HepG2 (cell line): ENCODE measurements around the gene DENND5A. TPM values are rescaled to one million over a fixed set of nuclear protein-coding genes. Genes with fewer than 3 reads are reported as not detected.

Experiments
- ATAC-seq: fragments of 200-7000 bp; cut with Tn5 transposase; 3 replicates; pipeline ENCODE4 v1.9.1; 2020; ENCODE audit warnings: mild to moderate bottlenecking, moderate library complexity
- BruUV-seq: library from RNA; stranded (reverse); fragments of 400-500 nt; replicated peaks from 2 replicates; lab custom pipeline; 2021; lab: Mats Ljungman, UMichigan
- CTCF ChIA-PET: fragments of 300-600 bp; formaldehyde crosslinking; extraction: SDS; loops from one replicate; lab custom pipeline; 2021; ENCODE audit warnings: low total read pairs, inconsistent platforms, low intra/inter-chr PET ratio; lab: Yijun Ruan, JAX
- POLR2A ChIA-PET: fragments of 350-600 bp; sonication (Branson Sonifier 250); formaldehyde crosslinking; loops from one replicate; lab custom pipeline; 2020; ENCODE audit warnings: antibody characterized with exemption, inconsistent platforms; lab: Yijun Ruan, JAX
- DNase-seq: peaks from one replicate; pipeline ENCODE4 v3.0.0-alpha.2; 2015; ENCODE audit warnings: low spot score
- FAIRE-seq: peaks from 3 replicates; lab custom pipeline; 2011; peaks lifted over from hg19 to GRCh38; lab: Jason Lieb, UNC
- H2AFZ ChIP-seq: one replicate; pipeline ENCODE4 v1.6.1; 2011; ENCODE audit warnings: low read length, inconsistent platforms
- H3K27ac ChIP-seq: fragments of 300-600 bp; 3 replicates; pipeline ENCODE4 v1.8.0; 2011; ENCODE audit warnings: mixed run types, mild to moderate bottlenecking, mixed read lengths, low read length, inconsistent platforms; ENCODE audit not compliant: insufficient read depth; ENCODE audit errors: extremely low read length
- H3K27me3 ChIP-seq, 2 experiments: fragments of 200-600 bp in 1 of 2; 2 replicates in 1 of 2; 3 replicates in 1 of 2; pipeline versions ENCODE4 v1.6.0 to v1.8.0; 2011; ENCODE audit warnings: low read length in 2 of 2, mild to moderate bottlenecking in 2 of 2, moderate library complexity in 2 of 2, inconsistent platforms in 1 of 2; ENCODE audit not compliant: insufficient read depth in 2 of 2, control insufficient read depth in 1 of 2
- H3K36me3 ChIP-seq, 2 experiments: fragments of 200-600 bp in 1 of 2; replicated peaks in 1 of 2; 2 replicates in 1 of 2; 3 replicates in 1 of 2; pipeline versions ENCODE4 v1.5.1 to v1.8.0; 2011; ENCODE audit warnings: low read length in 2 of 2, inconsistent platforms in 1 of 2; ENCODE audit not compliant: insufficient read depth in 2 of 2, control insufficient read depth in 1 of 2
- H3K4me1 ChIP-seq: 2 replicates; pipeline ENCODE4 v1.5.1; 2012; ENCODE audit warnings: low read length, inconsistent platforms; ENCODE audit not compliant: insufficient read depth
- H3K4me2 ChIP-seq: 2 replicates; pipeline ENCODE4 v1.6.0; 2011; ENCODE audit warnings: low read depth, low read length, inconsistent platforms
- H3K4me3 ChIP-seq, 3 experiments: fragments of 200-600 bp in 1 of 3; sonication (generic), shearing (Covaris generic) in 1 of 3; replicated peaks in 1 of 3; 2 replicates each; pipeline ENCODE4 v1.5.1; 2011 to 2016; ENCODE audit warnings: low read length in 3 of 3, inconsistent platforms in 2 of 3, low read depth in 2 of 3, mild to moderate bottlenecking in 2 of 3, control low read depth in 1 of 3, mixed read lengths in 1 of 3; ENCODE audit not compliant: insufficient read depth in 1 of 3
- H3K79me2 ChIP-seq: one replicate; pipeline ENCODE4 v1.6.1; 2011; ENCODE audit warnings: low read length, inconsistent platforms; ENCODE audit not compliant: insufficient read depth
- H3K9ac ChIP-seq: 2 replicates; pipeline ENCODE4 v1.6.0; 2011; ENCODE audit warnings: mild to moderate bottlenecking, low read depth, low read length, inconsistent platforms; ENCODE audit not compliant: insufficient read depth
- H3K9me3 ChIP-seq: 2 replicates; pipeline ENCODE4 v1.5.1; 2012; ENCODE audit warnings: mild to moderate bottlenecking, low read length
- H4K20me1 ChIP-seq: 2 replicates; pipeline ENCODE4 v1.6.0; 2011; ENCODE audit warnings: inconsistent platforms, mild to moderate bottlenecking, low read length, moderate library complexity; ENCODE audit not compliant: insufficient read depth
- in situ Hi-C: cut with HindIII; loops from 2 replicates; pipeline ENCODE4 v1.10.0; 2017; ENCODE audit warnings: low pct_unique_long_range_greater_than_20kb; ENCODE audit not compliant: extremely low pct_ligation_motif_present
- intact Hi-C: fragments of 100-400 bp; cut with micrococcal nuclease; formaldehyde crosslinking; loops from one replicate; pipeline ENCODE4 v1.10.0; 2022; ENCODE audit not compliant: unreplicated experiment
- polyA plus RNA-seq, 8 experiments: library from polyadenylated mRNA; depleted of rRNA in 3 of 8; stranded (reverse) in 7 of 8; unstranded in 1 of 8; fragments of >200 nt; fragmentation: Illumina TruSeq in 4 of 8; extraction: Trizol in 4 of 8; gene quantifications; 2 replicates each; pipeline versions ENCODE4 v1.2.1 to v1.2.3, GENCODE V29; 2011 to 2016; ENCODE audit warnings: low read depth in 4 of 8, missing spikeins in 1 of 8, mixed read lengths in 1 of 8; ENCODE audit not compliant: insufficient read depth in 1 of 8
- total RNA-seq, 5 experiments: library from RNA; depleted of rRNA; stranded (reverse); fragments of >200 nt; fragmentation: Illumina TruSeq; extraction: Trizol; gene quantifications; 2 replicates each; pipeline ENCODE4 v1.2.3, GENCODE V29; 2016; ENCODE audit warnings: low read depth in 1 of 5
- TF ChIP-seq, protein P1 (sequence below): sonication (generic); formaldehyde crosslinking; IDR thresholded peaks from 2 replicates; pipeline ENCODE4 v1.8.0; 2022; ENCODE audit warnings: missing genetic modification reagents, mild to moderate bottlenecking, moderate library complexity, borderline replicate concordance
- TF ChIP-seq, protein P2 (sequence below): sonication (generic); formaldehyde crosslinking; IDR thresholded peaks from 2 replicates; pipeline ENCODE4 v1.9.0; 2021; ENCODE audit warnings: mild to moderate bottlenecking, missing genetic modification reagents
- TF ChIP-seq, protein P3 (sequence below): IDR thresholded peaks from 2 replicates; pipeline ENCODE4 v1.6.1; 2018; ENCODE audit warnings: missing genetic modification reagents
- TF ChIP-seq, protein P4 (sequence below): sonication (generic); formaldehyde crosslinking; IDR thresholded peaks from 2 replicates; pipeline ENCODE4 v1.4.0; 2020; ENCODE audit warnings: missing genetic modification reagents, borderline replicate concordance

DENND5A gene
- total and polyA plus RNA-seq, 2 of the 13 experiments (the other 11 are each of a cell fraction or from before 2014, with no cell fraction given), result 63.3 to 145 TPM

DNA sequence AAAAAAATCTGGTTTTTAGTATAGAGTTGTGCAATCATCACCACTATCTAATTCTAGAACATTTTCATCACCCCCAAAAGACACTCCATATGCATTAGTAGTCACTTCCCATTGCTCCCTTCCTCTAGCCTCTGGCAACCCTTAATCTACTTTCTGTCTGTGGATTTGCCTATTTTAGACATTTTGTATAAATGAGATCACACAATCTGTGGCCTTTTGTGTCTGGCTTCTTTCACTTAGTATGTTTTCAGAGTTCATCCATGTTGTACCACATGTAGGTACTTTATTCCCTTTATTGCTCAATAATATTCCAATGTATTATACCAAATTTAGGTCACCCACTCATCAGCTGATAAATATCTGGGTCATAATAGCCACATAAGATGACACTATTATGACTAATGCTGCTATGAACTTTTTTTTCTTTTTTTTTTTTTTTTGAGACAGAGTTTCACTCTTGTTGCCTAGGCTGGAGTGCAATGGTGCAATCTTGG lies 106.2 kb downstream of the DENND5A start:
- no peaks in the 10 kb centered on the region for H4K20me1 ChIP-seq
- CTCF ChIA-PET, result no interaction called here
- ATAC-seq (no peak), DNase-seq (no peak), FAIRE-seq (no peak)
- H3K27me3 ChIP-seq, result no peaks in the 10 kb centered on the region
- no TSS peak for BruUV-seq
- no peaks in the 10 kb centered on the region for H3K79me2 ChIP-seq
- no peak overlapping the region for H3K27ac ChIP-seq
- no peak overlapping the region for H3K4me2 ChIP-seq
- no peaks in the 10 kb centered on the region for H3K4me1 ChIP-seq
- intact Hi-C loops, result no loop called here
- POLR2A ChIA-PET, result no interaction called here
- no peak overlapping the region for H3K9ac ChIP-seq
- no peaks in the 10 kb centered on the region for H3K9me3 ChIP-seq
- H2AFZ ChIP-seq, result no peak overlapping the region
- H3K36me3 ChIP-seq, result peaks cover 11 to 50% of the 10 kb centered on the region in 2 experiments
- no peak overlapping the region for H3K4me3 ChIP-seq
- in situ Hi-C loops, result loop anchor here (25.0 kb wide), 1 partner anchor 328 kb away; no protein-coding TSS in a partner anchor
- TF ChIP-seq, protein P1, sequence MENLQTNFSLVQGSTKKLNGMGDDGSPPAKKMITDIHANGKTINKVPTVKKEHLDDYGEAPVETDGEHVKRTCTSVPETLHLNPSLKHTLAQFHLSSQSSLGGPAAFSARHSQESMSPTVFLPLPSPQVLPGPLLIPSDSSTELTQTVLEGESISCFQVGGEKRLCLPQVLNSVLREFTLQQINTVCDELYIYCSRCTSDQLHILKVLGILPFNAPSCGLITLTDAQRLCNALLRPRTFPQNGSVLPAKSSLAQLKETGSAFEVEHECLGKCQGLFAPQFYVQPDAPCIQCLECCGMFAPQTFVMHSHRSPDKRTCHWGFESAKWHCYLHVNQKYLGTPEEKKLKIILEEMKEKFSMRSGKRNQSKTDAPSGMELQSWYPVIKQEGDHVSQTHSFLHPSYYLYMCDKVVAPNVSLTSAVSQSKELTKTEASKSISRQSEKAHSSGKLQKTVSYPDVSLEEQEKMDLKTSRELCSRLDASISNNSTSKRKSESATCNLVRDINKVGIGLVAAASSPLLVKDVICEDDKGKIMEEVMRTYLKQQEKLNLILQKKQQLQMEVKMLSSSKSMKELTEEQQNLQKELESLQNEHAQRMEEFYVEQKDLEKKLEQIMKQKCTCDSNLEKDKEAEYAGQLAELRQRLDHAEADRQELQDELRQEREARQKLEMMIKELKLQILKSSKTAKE, result no peak
- TF ChIP-seq, protein P2, sequence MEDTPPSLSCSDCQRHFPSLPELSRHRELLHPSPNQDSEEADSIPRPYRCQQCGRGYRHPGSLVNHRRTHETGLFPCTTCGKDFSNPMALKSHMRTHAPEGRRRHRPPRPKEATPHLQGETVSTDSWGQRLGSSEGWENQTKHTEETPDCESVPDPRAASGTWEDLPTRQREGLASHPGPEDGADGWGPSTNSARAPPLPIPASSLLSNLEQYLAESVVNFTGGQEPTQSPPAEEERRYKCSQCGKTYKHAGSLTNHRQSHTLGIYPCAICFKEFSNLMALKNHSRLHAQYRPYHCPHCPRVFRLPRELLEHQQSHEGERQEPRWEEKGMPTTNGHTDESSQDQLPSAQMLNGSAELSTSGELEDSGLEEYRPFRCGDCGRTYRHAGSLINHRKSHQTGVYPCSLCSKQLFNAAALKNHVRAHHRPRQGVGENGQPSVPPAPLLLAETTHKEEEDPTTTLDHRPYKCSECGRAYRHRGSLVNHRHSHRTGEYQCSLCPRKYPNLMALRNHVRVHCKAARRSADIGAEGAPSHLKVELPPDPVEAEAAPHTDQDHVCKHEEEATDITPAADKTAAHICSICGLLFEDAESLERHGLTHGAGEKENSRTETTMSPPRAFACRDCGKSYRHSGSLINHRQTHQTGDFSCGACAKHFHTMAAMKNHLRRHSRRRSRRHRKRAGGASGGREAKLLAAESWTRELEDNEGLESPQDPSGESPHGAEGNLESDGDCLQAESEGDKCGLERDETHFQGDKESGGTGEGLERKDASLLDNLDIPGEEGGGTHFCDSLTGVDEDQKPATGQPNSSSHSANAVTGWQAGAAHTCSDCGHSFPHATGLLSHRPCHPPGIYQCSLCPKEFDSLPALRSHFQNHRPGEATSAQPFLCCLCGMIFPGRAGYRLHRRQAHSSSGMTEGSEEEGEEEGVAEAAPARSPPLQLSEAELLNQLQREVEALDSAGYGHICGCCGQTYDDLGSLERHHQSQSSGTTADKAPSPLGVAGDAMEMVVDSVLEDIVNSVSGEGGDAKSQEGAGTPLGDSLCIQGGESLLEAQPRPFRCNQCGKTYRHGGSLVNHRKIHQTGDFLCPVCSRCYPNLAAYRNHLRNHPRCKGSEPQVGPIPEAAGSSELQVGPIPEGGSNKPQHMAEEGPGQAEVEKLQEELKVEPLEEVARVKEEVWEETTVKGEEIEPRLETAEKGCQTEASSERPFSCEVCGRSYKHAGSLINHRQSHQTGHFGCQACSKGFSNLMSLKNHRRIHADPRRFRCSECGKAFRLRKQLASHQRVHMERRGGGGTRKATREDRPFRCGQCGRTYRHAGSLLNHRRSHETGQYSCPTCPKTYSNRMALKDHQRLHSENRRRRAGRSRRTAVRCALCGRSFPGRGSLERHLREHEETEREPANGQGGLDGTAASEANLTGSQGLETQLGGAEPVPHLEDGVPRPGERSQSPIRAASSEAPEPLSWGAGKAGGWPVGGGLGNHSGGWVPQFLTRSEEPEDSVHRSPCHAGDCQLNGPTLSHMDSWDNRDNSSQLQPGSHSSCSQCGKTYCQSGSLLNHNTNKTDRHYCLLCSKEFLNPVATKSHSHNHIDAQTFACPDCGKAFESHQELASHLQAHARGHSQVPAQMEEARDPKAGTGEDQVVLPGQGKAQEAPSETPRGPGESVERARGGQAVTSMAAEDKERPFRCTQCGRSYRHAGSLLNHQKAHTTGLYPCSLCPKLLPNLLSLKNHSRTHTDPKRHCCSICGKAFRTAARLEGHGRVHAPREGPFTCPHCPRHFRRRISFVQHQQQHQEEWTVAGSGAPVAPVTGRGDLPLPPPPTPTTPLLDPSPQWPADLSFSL (CRISPR knock-in tag), result no peak
- TF ChIP-seq, protein P3, sequence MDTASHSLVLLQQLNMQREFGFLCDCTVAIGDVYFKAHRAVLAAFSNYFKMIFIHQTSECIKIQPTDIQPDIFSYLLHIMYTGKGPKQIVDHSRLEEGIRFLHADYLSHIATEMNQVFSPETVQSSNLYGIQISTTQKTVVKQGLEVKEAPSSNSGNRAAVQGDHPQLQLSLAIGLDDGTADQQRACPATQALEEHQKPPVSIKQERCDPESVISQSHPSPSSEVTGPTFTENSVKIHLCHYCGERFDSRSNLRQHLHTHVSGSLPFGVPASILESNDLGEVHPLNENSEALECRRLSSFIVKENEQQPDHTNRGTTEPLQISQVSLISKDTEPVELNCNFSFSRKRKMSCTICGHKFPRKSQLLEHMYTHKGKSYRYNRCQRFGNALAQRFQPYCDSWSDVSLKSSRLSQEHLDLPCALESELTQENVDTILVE, result no peak
- TF ChIP-seq, protein P4, sequence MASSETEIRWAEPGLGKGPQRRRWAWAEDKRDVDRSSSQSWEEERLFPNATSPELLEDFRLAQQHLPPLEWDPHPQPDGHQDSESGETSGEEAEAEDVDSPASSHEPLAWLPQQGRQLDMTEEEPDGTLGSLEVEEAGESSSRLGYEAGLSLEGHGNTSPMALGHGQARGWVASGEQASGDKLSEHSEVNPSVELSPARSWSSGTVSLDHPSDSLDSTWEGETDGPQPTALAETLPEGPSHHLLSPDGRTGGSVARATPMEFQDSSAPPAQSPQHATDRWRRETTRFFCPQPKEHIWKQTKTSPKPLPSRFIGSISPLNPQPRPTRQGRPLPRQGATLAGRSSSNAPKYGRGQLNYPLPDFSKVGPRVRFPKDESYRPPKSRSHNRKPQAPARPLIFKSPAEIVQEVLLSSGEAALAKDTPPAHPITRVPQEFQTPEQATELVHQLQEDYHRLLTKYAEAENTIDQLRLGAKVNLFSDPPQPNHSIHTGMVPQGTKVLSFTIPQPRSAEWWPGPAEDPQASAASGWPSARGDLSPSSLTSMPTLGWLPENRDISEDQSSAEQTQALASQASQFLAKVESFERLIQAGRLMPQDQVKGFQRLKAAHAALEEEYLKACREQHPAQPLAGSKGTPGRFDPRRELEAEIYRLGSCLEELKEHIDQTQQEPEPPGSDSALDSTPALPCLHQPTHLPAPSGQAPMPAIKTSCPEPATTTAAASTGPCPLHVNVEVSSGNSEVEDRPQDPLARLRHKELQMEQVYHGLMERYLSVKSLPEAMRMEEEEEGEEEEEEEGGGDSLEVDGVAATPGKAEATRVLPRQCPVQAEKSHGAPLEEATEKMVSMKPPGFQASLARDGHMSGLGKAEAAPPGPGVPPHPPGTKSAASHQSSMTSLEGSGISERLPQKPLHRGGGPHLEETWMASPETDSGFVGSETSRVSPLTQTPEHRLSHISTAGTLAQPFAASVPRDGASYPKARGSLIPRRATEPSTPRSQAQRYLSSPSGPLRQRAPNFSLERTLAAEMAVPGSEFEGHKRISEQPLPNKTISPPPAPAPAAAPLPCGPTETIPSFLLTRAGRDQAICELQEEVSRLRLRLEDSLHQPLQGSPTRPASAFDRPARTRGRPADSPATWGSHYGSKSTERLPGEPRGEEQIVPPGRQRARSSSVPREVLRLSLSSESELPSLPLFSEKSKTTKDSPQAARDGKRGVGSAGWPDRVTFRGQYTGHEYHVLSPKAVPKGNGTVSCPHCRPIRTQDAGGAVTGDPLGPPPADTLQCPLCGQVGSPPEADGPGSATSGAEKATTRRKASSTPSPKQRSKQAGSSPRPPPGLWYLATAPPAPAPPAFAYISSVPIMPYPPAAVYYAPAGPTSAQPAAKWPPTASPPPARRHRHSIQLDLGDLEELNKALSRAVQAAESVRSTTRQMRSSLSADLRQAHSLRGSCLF, result no peak
